MM.1S (cell line): ENCODE data around the gene DDX39B.
A peak's percentile ranks its signal among the peaks of the same experiment; 100 is the strongest.

Experiments used
- DNase-seq: peaks from one replicate; pipeline ENCODE4 v3.0.0-alpha.2; 2015
- H2AFZ ChIP-seq: fragments of 300-600 bp; sonication (generic); 2 replicates; pipeline ENCODE4 v1.6.0; 2016; ENCODE audit warnings: antibody characterized with exemption, low read length
- H3F3A ChIP-seq: fragments of 300-600 bp; sonication (generic); 2 replicates; pipeline ENCODE4 v1.6.1; 2016; ENCODE audit warnings: mild to moderate bottlenecking, antibody characterized with exemption, low read length, moderate library complexity, mixed read lengths; ENCODE audit not compliant: insufficient read depth
- H3K27ac ChIP-seq: fragments of 300-600 bp; sonication (generic); 2 replicates; pipeline ENCODE4 v1.5.1; 2016; ENCODE audit warnings: mild to moderate bottlenecking, low read length
- H3K27me3 ChIP-seq: fragments of 300-600 bp; sonication (generic); replicated peaks from 2 replicates; pipeline ENCODE4 v1.6.0; 2016; ENCODE audit warnings: low read length; ENCODE audit not compliant: insufficient read depth
- H3K36me3 ChIP-seq: fragments of 300-600 bp; sonication (generic); replicated peaks from 2 replicates; pipeline ENCODE4 v1.6.1; 2016; ENCODE audit warnings: mild to moderate bottlenecking, low read length, mixed read lengths; ENCODE audit not compliant: insufficient read depth
- H3K4me1 ChIP-seq: fragments of 300-600 bp; sonication (generic); 2 replicates; pipeline ENCODE4 v1.6.1; 2016; ENCODE audit warnings: low read length, mixed read lengths
- H3K4me2 ChIP-seq: fragments of 300-600 bp; sonication (generic); 2 replicates; pipeline ENCODE4 v1.6.0; 2016; ENCODE audit warnings: low read depth, low read length
- H3K4me3 ChIP-seq: fragments of 300-600 bp; sonication (generic); 2 replicates; pipeline ENCODE4 v1.5.1; 2016; ENCODE audit warnings: low read length, mixed read lengths
- H3K79me2 ChIP-seq: fragments of 300-600 bp; sonication (generic); 2 replicates; pipeline ENCODE4 v1.6.1; 2016; ENCODE audit warnings: mixed run types, low read length, mixed read lengths
- H3K9ac ChIP-seq: fragments of 300-600 bp; sonication (generic); 2 replicates; pipeline ENCODE4 v1.6.1; 2016; ENCODE audit warnings: low read length, mixed read lengths
- H3K9me2 ChIP-seq: fragments of 300-600 bp; sonication (generic); replicated peaks from 2 replicates; pipeline ENCODE4 v1.6.1; 2016; ENCODE audit warnings: mild to moderate bottlenecking, low read length, mixed read lengths; ENCODE audit not compliant: insufficient read depth
- H3K9me3 ChIP-seq: fragments of 300-600 bp; sonication (generic); replicated peaks from 2 replicates; pipeline ENCODE4 v1.6.1; 2016; ENCODE audit warnings: mild to moderate bottlenecking, low read length, mixed read lengths; ENCODE audit not compliant: insufficient read depth
- H4K20me1 ChIP-seq: fragments of 300-600 bp; sonication (generic); 2 replicates; pipeline ENCODE4 v1.6.1; 2016; ENCODE audit warnings: mild to moderate bottlenecking, low read length, moderate library complexity, mixed read lengths; ENCODE audit not compliant: insufficient read depth
- EZH2 ChIP-seq: fragments of 300-600 bp; sonication (generic); optimal IDR thresholded peaks from 2 replicates; pipeline ENCODE3; 2017; ENCODE audit warnings: low read depth, mild to moderate bottlenecking, antibody characterized with exemption, low read length, mixed read lengths
- EZH2phosphoT487 ChIP-seq: fragments of 300-600 bp; sonication (generic); IDR thresholded peaks from 2 replicates; pipeline ENCODE4 v1.6.1; 2018; ENCODE audit warnings: antibody characterized with exemption, low read length
- TF ChIP-seq, protein P1 (sequence below): fragments of 300-600 bp; sonication (generic); IDR thresholded peaks from 2 replicates; pipeline ENCODE4 v1.5.1; 2016; ENCODE audit warnings: antibody characterized with exemption, low read length, mixed read lengths

The DDX39B gene

DNA sequence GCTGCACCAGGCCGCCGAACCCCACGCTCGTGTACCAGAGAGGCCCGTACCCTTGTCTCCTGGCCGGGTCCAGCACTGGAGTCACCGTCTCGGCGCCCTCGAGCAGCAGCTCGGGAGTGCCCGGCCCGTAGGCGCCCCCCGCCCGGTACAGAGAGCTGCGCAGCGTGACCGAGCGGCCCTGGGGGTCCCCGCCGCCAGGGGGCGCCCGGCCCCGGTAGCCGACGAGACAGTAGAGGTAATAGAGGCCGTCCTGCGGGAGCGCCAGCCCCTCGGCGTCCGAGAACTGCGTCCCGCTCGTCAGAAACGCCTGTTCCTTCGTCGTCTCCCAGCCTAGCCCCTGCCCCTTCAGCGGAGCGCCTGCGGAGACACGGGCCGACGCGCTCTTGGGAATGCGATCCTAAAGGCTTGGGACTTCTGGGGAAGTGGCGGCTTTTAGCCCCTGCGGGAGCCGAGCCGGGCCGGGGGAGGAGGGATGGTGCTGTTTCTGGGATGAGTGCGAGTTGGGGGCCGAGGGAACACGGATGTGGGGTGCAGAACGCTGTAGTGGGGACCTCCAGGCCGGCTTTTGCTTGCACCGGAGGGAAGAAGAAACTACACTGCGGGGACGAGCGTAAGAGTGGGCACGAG, 39.1 kb upstream of the DDX39B start:
- Histone ChIP-seq H3K4me1 (peaks cover 19% of the 10 kb centered on the region), H3K4me2 (peak overlapping the region; percentile 99), H3K4me3 (peak overlapping the region; percentile 66), H4K20me1 (no peaks in the 10 kb centered on the region), H3K9me2 (no peaks in the 10 kb centered on the region), H3K9me3 (no peaks in the 10 kb centered on the region), H3K27me3 (peaks cover 63% of the 10 kb centered on the region), H3K36me3 (no peaks in the 10 kb centered on the region), H3K79me2 (no peaks in the 10 kb centered on the region), H2AFZ (peak overlapping the region; percentile 93), H3K27ac (no peak overlapping the region), H3K9ac (peak overlapping the region; percentile 12; the same call in 1 of the 2 replicates), H3F3A (no peaks in the 10 kb centered on the region)
- TF ChIP-seq EZH2 (no peak), EZH2phosphoT487 (no peak)
- TF ChIP-seq, protein P1, sequence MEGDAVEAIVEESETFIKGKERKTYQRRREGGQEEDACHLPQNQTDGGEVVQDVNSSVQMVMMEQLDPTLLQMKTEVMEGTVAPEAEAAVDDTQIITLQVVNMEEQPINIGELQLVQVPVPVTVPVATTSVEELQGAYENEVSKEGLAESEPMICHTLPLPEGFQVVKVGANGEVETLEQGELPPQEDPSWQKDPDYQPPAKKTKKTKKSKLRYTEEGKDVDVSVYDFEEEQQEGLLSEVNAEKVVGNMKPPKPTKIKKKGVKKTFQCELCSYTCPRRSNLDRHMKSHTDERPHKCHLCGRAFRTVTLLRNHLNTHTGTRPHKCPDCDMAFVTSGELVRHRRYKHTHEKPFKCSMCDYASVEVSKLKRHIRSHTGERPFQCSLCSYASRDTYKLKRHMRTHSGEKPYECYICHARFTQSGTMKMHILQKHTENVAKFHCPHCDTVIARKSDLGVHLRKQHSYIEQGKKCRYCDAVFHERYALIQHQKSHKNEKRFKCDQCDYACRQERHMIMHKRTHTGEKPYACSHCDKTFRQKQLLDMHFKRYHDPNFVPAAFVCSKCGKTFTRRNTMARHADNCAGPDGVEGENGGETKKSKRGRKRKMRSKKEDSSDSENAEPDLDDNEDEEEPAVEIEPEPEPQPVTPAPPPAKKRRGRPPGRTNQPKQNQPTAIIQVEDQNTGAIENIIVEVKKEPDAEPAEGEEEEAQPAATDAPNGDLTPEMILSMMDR: peak; percentile 88
- peak; percentile 62 for DNase-seq

DNA sequence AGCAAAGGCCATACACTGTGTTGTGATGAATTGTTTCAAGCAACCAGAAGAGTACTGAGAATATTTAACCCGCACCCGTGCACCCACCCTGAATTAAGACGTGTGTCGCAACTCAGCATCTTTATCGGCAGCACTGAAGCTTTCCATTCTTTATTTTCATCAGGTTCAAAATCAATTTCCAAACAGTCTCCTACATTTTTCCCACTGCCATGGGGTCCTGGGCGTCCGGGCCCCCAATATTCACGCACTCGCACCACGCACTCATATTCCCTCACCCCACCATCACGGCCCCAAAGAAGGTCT, 38.6 kb upstream of the DDX39B start:
- Histone ChIP-seq H3K79me2 (no peaks in the 10 kb centered on the region), H2AFZ (peak overlapping the region; percentile 93)

DNA sequence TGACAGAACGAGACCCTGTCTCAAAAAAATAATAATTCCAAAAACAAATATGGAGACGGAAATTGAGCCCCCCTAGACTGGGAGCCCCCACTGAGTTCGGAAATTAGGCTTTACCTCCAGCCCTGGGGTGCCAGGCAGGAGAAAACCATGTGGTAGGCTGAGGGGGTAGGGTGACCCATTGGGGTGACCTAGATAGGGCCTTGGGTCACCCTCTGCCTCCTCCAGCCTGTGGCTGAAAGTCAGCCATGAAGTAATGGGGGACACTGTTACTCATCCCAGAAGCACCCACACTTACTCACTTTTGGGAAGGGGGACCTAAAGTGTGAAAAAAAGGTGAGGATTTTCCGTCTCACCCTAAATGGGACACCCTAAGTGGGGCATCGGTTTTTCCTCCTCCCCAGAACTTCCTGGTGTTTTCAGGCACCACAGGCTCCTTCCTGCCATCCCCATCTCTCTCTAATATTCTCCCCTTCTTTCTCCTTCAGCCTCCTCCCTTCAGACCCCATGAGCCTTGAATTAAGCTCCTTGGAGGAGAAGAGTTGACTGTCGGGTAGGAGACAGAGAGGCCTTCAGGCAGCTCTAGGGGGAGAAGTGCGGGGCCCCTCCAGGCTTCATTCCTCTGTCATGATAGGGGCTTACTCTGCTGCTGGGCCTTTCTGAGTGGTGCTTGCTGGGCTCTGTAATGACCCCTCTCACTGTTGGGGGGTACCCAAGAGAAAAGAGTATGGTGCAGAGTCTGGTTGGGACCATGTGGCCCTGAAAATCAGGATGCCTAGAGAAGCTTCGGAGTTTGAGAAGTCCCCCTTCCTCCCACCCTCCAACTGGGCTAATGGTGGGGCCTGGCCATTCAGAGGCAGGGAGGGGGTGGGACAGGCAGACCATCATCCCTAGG, 38.0 kb upstream of the DDX39B start:
- no peaks in the 10 kb centered on the region for H3K79me2 ChIP-seq
- TF ChIP-seq, protein P1: no peak
- no peak for TF ChIP-seq EZH2
- no peak for TF ChIP-seq EZH2phosphoT487
- peaks cover 71% of the 10 kb centered on the region for H3K27me3 ChIP-seq
- no peaks in the 10 kb centered on the region for H3K9me2 ChIP-seq
- no peak overlapping the region for H3K4me3 ChIP-seq
- no peaks in the 10 kb centered on the region for H3K9me3 ChIP-seq
- H3K9ac ChIP-seq: no peak overlapping the region
- DNase-seq: no peak
- peaks cover 19% of the 10 kb centered on the region for H3K4me1 ChIP-seq
- no peak overlapping the region for H2AFZ ChIP-seq
- H3K27ac ChIP-seq: no peak overlapping the region
- no peak overlapping the region for H3K4me2 ChIP-seq
- H3F3A ChIP-seq: no peaks in the 10 kb centered on the region
- no peaks in the 10 kb centered on the region for H3K36me3 ChIP-seq
- no peaks in the 10 kb centered on the region for H4K20me1 ChIP-seq

More for the DNA sequence above, 38.6 kb upstream of the DDX39B start:
- TF ChIP-seq EZH2phosphoT487: no peak
- TF ChIP-seq EZH2: no peak
- TF ChIP-seq, protein P1: no peak
- peak overlapping the region; percentile 66 for H3K4me3 ChIP-seq
- H3K4me2 ChIP-seq: peak overlapping the region; percentile 99
- H3K9me2 ChIP-seq: no peaks in the 10 kb centered on the region
- peaks cover 19% of the 10 kb centered on the region for H3K4me1 ChIP-seq
- no peak for DNase-seq
- H3K9ac ChIP-seq: no peak overlapping the region; the same call in 1 of the 2 replicates
- no peaks in the 10 kb centered on the region for H3K9me3 ChIP-seq
- H3K36me3 ChIP-seq: no peaks in the 10 kb centered on the region
- H3F3A ChIP-seq: no peaks in the 10 kb centered on the region
- no peaks in the 10 kb centered on the region for H4K20me1 ChIP-seq
- H3K27me3 ChIP-seq: peaks cover 65% of the 10 kb centered on the region
- no peak overlapping the region for H3K27ac ChIP-seq
